ENCODE data around the gene CAMTA1. TPM values are rescaled to one million over a fixed set of nuclear protein-coding genes. Genes with fewer than 3 reads are reported as not detected.
"Not testable (repeated sequence)": the region's sequence is repeated elsewhere in the genome, so short reads cannot be mapped to it uniquely, and the experiment has no call there.

Gene CAMTA1
- total RNA-seq, 2 donors from 2014 or later: 76.6 to 85.8 TPM

- ATAC-seq (no peak), DNase-seq (no peak)
- intact Hi-C loops (cut with DNase I, micrococcal nuclease): no loop called here
Measured at GRCh38 chr1:7768583-7768982, 983.3 kb downstream of the CAMTA1 start.

DNA sequence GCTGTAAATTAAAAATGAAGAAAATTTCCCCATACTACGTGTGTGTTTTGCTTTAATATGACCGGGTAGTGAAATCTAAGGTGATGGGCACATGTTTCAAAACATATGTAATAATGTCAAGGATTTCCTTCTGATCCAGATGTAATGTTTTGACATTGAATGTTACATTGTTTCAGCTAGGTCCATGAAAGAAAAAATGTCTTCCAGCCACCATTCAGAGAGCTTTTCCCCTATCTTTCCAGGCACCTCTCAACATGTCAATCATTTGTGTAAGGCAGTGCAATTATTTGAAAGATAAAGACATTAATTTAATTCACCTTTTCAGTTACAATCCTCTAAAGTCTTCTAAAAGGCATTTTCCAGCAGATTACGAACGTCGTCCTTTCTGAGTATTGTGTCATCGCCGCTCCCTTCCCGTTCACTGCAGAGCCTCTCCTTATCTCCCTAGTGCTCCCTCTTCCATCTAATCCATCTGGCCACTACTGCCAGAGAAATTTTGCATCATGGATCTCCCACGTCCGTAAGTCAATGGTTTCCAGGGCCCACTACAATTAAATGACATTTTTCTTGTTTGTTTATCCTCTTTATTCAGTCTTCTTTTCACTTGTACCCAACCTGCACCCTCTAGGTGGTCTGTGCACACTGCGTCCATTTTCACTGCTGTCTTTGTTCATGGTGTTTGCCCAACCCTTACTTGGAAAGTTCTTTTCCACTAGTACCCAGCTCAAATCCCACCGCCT lies 984.6 kb downstream of the CAMTA1 start:
- DNase-seq (no peak), ATAC-seq (no peak)
- intact Hi-C loops (cut with DNase I, micrococcal nuclease): no loop called here

GRCh38 chr1:7770669-7770996 lies 985.4 kb downstream of the CAMTA1 start:
- ATAC-seq (peak; percentile 21), DNase-seq (no peak)

GRCh38 chr1:7770997-7771822 lies 986.0 kb downstream of the CAMTA1 start, which contains the start of gene VAMP3:
Gene VAMP3, plus strand, starts transcription at chr1:7771296. Its CDS starts 88 bp downstream, at chr1:7771384.
- ATAC-seq (peak; percentile 96), DNase-seq (peak; percentile 86 to 93)
- intact Hi-C loops (cut with DNase I, micrococcal nuclease): no loop called here

More at GRCh38 chr1:7770669-7770996, 985.4 kb downstream of the CAMTA1 start:
- intact Hi-C loops (cut with DNase I, micrococcal nuclease): no loop called here

DNA sequence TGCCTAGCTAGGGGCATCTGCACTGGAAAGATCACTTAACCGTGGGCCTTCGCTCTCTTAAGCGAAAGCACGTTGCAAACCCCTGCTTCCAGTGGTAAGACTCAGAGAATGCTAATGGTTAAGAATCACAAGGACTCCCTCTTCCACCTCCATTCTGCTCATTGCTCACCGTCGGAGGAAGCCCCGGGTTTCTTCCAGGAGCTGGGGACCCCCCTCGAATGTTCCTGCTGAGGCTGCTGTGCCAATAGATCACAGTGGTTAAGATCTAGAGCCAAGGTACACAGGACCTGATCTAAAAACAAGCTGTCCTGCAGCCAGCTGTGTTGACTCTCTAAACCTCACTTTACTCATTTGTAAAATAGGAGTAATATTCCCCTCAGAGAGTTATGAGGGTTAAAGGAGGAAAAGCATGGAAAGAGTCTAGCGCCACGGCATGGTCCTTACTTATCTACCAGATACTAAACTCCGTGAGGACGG lies 986.6 kb downstream of the CAMTA1 start:
- DNase-seq (no peak), ATAC-seq (peak; percentile 16)
- intact Hi-C loops (cut with DNase I, micrococcal nuclease): no loop called here

DNA sequence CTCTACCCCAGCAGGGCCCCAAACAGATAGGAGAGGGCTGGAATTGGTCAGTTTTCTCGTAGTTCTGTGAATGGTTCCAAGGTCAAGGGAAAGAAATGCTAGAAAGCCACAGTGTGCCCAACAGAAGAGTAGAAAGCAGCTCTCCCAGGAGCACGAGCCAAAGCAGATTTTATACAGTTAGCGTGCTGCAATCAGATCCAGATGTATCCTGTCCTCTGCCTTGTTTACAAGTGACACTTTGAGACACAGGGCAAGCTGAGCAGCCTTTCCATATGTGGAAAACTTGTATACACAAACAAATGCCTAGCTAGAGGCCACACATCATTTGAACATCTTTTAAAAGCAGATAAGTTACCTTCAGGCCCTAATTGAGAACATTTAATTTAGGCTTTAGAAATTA lies 992.3 kb downstream of the CAMTA1 start:
- intact Hi-C loops (cut with DNase I, micrococcal nuclease): no loop called here
- ATAC-seq: no peak
- no peak for DNase-seq

DNA sequence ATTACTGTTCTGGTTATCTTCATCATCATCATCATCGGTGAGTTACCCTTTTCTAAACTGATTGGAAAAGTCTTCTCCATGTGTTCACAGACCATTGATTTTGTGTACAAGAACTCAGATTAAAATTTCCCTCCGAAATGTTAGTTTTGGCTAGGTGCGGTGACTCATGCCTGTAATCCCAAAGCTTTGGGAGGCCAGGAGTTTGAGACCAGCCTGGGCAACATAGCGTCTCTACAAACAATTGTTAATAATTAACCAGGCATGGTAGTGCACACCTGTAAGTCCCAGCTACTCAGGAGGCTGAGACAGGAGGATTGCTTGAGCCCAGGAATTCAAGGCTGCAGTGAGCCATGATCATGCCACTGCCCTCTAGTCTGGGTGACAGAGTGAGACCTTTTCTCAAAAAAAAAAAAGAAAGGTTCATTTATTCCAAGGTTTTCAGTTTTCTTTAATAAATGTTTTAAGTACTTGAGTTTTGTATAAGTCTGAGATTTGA lies 992.9 kb downstream of the CAMTA1 start:
- no peak for ATAC-seq
- no peak for DNase-seq
- intact Hi-C loops (cut with DNase I, micrococcal nuclease): no loop called here

DNA sequence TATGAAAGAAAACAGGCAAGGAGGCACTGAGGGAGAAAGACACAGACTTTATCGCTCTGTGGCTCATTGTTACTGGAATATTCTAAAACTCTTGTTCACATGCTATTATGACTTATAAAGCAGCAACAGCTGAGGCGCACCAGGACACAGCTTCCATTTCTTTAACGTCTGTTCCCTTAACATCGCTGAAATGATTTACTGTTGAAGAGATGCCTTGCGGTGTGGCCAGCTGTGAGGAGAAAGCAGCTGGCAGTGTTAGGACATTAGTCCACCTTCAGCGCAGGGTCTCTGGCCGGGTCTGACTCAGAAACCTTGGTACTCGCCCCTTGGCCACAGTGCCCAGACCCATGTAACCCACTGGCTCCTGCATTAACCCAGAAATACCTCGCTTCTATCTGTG lies 995.7 kb downstream of the CAMTA1 start:
- no peak for DNase-seq
- intact Hi-C loops (cut with DNase I, micrococcal nuclease): no loop called here
- no peak for ATAC-seq

DNA sequence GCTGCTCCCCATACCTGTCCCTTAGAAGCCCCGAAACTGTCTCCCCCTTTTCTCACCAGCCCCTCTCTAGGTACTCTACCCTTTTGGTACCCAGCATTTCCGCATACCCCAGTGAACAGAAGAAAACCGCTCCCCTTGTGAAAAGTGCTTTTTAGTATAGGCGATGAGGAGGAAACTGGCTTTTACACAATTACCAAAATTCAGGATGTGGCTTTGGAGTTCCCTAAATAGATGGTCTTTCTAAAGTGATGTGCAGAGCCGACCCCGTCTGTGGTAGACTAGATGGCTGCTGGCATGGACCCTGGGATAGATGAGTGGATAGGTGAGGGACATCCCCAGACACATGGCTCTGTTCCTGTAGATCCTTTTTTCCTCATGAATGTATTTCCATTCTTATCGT lies 996.2 kb downstream of the CAMTA1 start:
- DNase-seq: no peak
- ATAC-seq: no peak
- intact Hi-C loops (cut with DNase I, micrococcal nuclease): no loop called here

- intact Hi-C loops (cut with DNase I, micrococcal nuclease): no loop called here
- no peak for ATAC-seq
- DNase-seq: peak; percentile 29 to 38
Measured at GRCh38 chr1:7781923-7782495, 996.8 kb downstream of the CAMTA1 start.

DNA sequence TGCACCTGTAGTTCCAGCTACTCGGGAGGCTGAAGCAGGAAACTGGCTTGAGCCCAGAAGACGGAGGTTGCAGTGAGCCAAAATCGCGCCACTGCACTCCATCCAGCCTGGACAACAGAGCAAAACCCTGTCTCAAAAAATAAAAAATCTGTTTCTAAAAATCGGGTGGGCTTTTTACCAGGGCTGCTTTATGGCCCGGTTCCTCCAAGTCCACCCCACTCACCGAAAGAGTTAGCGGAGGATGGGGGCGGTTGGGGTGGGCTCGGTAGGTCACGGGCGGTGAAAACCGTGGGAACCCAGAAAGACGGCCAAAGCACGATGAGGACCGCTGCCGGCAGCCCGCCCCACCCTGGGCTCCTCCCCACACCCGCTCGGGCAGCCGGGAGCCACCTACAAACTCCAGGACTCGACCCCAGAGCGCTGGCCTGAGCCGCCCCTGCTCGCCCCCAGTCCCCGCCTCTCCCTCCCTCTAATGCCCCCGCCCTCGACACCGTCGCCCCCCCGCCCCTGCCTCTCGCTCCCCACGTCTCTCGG lies 998.0 kb downstream of the CAMTA1 start:
- ATAC-seq (peak; percentile 54), DNase-seq (peak; percentile 74 to 82)
- intact Hi-C loops (cut with DNase I, micrococcal nuclease): no loop called here

- DNase-seq (peak; percentile 95 to 96), ATAC-seq (peak; percentile 93)
- intact Hi-C loops (cut with DNase I, micrococcal nuclease): no loop called here
Measured at GRCh38 chr1:7783826-7784491, 998.7 kb downstream of the CAMTA1 start, which contains the start of gene PER3. Gene PER3, plus strand, starts transcription at chr1:7784291. Its CDS starts 587 bp downstream, at chr1:7784878.

DNA sequence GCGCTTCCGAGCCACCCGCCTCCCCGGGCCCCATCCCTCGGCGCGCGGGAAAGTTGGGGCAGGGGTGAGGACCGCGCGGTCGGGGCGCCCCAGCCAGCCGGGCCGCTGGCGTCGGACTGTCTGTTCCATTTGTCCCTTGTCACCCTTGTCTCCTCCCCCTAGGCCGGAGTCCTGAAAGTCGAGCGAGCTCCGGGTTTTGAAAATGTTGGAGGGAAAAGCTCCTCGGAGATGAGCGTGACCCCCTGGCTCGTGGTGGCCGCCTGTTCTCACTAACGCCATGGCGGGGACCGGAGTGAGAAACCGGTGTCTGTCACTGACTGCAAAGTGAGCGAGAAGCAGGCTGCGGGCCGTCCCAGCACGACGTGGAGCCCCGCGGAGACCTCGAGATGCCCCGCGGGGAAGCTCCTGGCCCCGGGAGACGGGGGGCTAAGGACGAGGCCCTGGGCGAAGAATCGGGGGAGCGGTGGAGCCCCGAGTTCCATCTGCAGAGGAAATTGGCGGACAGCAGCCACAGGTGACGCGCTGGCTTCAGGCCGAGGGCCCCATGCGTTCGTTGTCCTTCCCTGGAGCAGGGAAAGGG lies 999.3 kb downstream of the CAMTA1 start:
- intact Hi-C loops (cut with DNase I, micrococcal nuclease): no loop called here
- DNase-seq: peak; percentile 30 to 35
- no peak for ATAC-seq

DNA sequence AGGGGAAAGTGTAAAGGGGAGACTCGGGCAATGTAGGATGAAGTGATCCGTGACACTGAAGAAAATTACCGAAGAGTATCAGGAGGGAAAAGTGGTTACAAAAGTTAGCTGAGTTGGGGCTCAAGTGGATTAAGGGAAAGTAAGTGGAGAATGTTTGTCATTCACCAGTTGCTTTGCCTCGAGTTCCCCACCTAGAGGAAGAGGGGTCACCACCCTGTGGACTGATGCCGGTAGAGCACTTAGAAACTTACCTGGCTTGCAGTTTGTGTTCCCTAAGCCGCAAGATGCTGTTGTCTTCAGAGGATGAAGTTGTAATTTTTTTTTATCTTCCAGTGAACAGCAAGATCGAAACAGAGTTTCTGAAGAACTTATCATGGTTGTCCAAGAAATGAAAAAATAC lies 999.9 kb downstream of the CAMTA1 start:
- intact Hi-C loops (cut with DNase I, micrococcal nuclease): no loop called here
- DNase-seq (no peak), ATAC-seq (no peak)

DNA sequence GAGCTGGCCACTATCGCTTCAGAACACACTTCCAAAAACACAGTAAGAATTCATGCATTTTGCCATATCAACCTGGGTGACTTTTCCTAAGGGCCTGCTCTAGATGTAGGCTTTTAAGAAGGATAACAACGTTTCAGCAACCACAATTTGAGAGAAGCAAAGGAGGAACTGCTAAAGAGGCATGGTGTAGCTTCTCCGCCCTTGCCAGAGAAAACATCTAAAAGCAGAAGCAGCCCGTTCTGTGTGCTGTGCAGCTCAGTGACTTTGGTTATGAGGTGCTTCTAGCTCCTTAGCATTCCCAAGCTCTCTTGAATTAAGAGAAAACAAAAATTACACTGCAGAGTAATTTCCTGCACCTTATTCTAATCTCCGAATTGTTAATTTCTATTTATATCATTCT lies 1001.5 kb downstream of the CAMTA1 start:
- ATAC-seq (no peak), DNase-seq (no peak)
- intact Hi-C loops (cut with DNase I, micrococcal nuclease): no loop called here

- intact Hi-C loops (cut with DNase I, micrococcal nuclease): no loop called here
- DNase-seq (no peak), ATAC-seq (no peak)
Measured at GRCh38 chr1:7789828-7790227, 1004.6 kb downstream of the CAMTA1 start.

DNA sequence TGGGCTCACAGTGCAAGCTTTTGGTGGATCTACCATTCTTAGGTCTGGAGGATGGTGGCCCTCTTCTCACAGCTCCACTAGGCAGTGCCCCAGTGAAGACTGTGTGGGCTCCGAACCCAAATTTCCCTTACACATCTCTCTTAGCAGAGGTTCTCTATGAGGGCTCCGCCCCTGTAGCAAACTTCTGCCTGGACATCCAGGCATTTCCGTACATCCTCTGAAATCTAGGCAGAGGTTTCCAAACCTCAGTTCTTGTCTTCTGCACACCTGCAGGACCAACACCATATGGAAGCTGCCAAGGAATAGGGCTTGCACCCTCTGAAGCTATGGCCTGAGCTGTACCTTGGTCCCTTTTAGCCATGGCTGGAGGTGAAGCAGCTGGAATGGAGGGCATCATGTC lies 1005.8 kb downstream of the CAMTA1 start:
- DNase-seq; intact Hi-C loops (cut with DNase I, micrococcal nuclease); ATAC-seq: not testable (repeated sequence)

GRCh38 chr1:7795406-7795805 lies 1010.2 kb downstream of the CAMTA1 start:
- ATAC-seq (no peak), DNase-seq (no peak)
- intact Hi-C loops (cut with DNase I, micrococcal nuclease): no loop called here
